HG02981 (cell line): ENCODE results near the gene AMIGO1.

Source experiments
- ATAC-seq: cut with Tn5 transposase; IDR thresholded peaks from one replicate; pipeline ENCODE4 v1.9.1; 2021; ENCODE audit warnings: mild to moderate bottlenecking, moderate library complexity; ENCODE audit not compliant: unreplicated experiment

AMIGO1 gene

DNA sequence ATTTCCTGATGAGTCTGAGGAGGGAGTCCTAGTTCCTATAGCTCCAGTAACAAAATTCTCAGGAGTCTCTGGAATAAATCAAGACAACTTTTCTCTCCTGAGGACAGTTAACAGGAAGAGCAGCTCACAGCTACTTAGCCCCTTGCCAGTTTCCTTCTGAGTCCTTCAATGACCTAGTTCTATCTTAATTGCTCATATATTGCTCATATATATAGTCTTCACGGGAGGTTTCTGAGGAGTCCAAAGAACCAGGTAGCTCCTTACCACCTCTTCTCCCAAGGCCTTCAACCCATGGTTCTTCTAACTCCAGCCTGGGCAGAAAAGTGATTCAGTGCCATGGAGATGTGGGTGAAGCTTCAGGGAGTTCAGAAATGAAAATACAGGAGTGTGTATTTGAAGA is 4.6 kb downstream of the AMIGO1 start:
- no peak for ATAC-seq

GRCh38 chr1:109503935-109504334 is 5.6 kb downstream of the AMIGO1 start:
- no peak for ATAC-seq

DNA sequence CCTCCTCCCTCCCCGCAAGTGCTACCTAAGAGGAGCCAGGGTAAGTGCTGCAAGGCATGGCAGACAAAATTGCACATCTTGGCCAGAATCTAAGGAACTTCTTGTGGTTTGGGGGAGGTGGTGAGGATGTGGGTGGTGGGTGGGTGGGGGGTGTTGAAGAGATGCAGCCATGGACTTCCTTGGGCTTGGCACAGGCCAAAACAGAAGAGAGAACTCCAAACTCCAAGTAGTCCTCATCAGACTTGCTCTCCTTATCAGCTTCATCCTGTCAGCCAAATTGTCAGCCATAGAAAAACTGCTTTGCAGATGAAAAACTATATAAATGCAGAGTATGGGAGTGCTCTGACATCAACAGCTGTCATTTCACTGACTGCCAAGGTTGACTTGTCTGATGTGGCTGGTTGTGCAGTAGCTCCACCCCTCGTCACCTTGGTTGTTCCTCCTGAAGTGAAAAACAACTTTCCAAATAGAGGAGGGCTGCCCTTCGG is 7.1 kb downstream of the AMIGO1 start:
- ATAC-seq, result no peak

- ATAC-seq, result no peak
These were observed 7.7 kb downstream of the AMIGO1 start for GRCh38 chr1:109501644-109502363.

GRCh38 chr1:109500941-109501381 is 8.6 kb downstream of the AMIGO1 start:
- ATAC-seq, result no peak

DNA sequence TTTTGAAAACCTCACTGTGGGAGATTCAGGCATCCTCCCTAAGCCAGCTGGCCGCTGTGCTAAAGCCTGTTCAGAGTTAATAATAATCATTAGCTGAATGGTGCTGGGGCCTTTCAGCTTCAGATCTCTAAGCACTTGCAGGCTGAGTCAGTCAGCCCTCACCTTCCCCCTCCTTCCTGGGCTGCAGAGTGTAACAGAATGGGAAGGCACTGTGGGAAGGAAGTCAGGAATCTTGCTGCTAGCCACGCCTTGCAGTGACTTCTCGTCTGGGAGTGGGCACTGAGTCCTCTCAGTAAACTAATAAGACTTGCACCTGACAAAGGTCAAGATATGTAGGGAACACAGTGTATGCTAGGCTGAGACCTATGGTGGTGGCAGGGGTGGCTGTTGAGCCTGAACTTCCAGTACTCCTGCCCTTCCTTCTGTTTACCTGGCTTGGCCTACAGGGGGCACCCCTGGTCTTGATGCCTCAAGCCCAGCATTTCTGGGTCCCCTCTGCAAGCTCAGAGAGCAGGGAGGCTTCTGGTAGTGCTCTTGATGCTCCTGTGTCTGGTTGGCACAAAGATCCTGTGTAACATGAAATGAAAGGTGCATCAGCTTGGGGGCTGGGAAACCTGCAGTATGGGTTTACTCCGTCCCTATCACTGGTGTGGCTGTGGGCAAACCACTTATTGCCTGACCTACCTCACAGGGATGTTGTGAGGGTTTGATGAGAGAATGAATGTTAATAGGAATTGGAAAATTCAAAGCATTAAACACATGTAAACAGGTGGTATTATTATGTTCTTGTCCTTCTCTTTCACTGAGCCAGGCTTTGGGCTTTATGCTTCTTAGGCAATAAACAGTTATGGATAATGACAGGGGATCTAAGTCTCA is 9.6 kb downstream of the AMIGO1 start:
- no peak for ATAC-seq

DNA sequence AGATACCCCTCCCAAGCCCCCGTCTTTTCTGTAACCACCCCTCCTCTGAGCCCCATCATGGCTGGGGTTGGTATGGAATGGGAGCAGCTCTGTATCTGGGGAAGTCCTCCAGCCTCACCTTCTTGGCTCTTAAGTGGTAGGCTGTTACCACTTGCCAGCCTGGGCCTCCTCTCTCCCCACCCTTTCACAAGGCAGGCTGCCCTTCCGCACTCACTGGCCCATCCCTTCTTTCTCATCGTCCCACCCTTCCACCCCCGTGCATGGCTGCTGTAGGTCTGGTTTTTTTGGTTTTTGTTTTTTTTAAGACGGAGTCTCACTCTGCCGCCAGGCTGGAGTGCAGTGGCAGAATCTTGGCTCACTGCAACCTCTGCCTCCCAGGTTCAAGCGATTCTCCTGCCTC is 10.4 kb downstream of the AMIGO1 start:
- no peak for ATAC-seq

- ATAC-seq, result no peak
These were observed 11.2 kb downstream of the AMIGO1 start for GRCh38 chr1:109498161-109498801.

DNA sequence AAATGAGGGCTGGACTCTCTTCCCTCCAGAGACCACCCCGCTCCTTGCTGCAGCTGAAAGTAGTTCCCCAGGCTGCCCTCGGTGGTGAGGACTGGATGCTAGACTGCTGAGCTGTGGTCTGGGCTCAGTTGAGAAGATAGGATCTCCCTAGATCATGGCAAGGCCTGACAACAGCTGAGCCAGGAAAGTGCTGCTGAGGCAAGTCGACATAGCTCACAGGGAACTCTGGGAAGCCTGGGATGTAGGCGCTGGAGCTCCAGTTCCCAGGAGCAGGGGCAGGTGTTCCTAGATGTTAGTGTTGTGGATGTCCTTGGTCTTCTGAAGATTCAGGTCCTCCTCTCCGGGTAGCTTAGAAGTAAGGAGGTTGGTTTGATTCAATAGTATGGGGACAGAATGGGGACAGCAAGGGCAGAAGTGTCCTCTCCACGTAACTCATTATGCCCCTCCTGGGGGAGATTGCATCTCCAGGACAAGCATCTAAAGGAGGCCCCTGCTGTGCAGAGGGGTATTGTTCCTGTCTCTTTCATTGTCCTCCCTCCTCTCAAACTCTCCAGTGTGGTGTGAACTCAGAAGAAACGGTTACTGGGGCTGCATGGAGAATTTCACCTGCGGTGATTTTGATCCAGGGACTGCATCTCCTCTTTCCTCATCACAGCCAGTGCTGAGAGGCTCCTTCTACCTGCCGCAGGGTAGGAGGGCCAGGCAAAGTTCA is 11.9 kb downstream of the AMIGO1 start:
- no peak for ATAC-seq

DNA sequence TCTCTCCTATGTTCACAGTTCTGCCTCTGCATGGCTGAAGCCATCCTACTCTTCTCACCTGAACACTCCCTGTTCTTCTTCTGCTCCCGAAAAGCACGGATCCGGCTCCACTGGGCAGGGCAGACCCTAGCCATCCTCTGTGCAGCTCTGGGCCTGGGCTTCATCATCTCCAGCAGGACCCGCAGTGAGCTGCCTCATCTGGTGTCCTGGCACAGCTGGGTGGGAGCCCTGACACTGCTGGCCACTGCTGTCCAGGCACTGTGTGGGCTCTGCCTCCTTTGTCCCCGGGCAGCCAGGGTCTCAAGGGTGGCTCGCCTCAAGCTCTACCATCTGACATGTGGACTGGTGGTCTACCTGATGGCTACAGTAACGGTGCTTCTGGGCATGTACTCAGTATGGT is 13.8 kb downstream of the AMIGO1 start:
- ATAC-seq, result no peak

DNA sequence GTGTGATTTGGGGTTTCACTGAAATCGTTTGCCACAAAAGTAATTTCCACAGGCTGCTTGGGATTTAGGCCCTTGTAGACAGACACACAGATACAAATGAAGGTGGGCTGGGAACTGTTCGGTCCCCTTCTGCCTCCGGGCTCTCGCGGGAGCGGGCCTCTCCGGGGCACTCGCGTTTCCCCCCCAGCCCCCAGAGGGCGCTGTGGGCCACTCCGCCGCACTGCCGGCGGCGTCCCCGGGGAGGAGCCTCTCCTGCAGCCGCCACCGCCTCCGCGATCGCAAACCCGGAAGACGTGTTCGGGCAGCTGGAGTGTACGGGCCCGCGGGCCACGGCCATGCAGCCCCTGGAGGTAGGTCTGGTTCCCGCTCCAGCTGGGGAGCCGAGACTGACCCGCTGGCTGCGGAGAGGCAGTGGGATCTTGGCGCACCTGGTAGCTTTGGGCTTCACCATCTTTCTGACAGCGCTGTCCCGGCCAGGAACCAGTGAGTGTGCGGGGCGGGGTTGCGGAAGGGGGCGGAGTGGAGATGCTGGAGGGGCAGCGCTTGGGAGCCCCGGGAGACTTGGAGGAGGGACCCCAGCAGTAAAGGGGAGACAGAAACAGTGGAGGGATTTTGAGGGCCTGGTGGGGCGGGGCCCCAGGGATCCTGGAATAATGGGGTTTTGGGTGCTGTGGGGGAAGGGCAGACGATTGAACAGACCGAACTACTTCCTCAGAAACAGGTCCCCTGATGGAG is 15.6 kb downstream of the AMIGO1 start, which contains the start of gene CYB561D1:
Gene CYB561D1, plus strand, starts transcription at position 290 of the 735 bp plus-strand sequence. Its CDS starts 46 bp downstream, at position 336.
- ATAC-seq, result peak; percentile 75

DNA sequence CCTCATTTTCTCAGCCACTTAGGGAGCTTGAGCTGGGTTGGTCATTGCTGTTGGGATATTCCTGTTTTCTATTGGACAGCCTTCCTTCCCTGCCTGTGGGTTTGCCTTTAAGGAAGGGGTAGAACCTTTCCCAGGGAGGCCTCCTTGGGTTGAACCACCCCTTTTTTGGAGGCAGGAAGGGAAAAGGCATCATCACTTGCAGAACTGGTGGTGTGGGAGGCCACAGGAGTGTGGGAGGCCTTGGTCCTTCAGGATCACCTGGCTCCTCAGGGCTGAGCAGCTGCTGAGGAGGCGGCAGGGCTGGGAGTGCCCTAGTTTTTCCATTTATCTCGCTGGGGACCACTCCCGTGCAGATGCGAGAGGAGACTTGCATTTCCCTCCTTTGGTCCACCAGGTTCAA is 16.3 kb downstream of the AMIGO1 start:
- no peak for ATAC-seq

- no peak for ATAC-seq
These were observed 16.7 kb downstream of the AMIGO1 start for GRCh38 chr1:109492779-109493178.

GRCh38 chr1:109491372-109491771 is 18.2 kb downstream of the AMIGO1 start:
- no peak for ATAC-seq

GRCh38 chr1:109490934-109491302 is 18.6 kb downstream of the AMIGO1 start:
- no peak for ATAC-seq

- ATAC-seq, result no peak
These were observed 19.2 kb downstream of the AMIGO1 start for GRCh38 chr1:109490029-109490933.

- no peak for ATAC-seq
These were observed 20.8 kb downstream of the AMIGO1 start for GRCh38 chr1:109488696-109489095.

DNA sequence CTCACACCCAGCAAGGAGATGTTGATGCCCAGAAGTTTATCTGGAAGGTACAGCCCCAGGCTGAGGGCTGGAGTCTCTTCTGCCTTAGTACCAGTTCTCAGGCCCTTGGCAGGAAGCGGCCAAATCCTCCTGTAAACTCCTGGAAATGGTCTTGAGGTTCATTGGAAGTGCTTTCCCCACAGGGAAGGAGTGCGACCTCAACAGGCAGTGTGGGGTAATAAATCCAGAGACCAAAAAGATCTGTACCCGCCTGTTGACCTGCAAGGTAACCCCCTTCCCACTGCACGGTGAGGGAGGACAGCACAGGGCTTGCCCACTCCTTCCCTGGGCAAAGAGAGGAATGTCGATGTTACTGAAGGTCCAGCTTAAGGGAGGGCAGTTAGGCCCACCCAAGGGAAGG is 21.3 kb downstream of the AMIGO1 start:
- no peak for ATAC-seq

- no peak for ATAC-seq
These were observed 22.3 kb downstream of the AMIGO1 start for GRCh38 chr1:109487261-109487660.
